Fibroblast of mammary gland (primary cell): ENCODE results near the gene AK3.
A peak's percentile ranks its signal among the peaks of the same experiment; 100 is the strongest.

Source experiments
- DNase-seq: peaks from one replicate; pipeline ENCODE4 v3.0.0-alpha.2; 2010; ENCODE audit warnings: low read depth
- H3K4me3 ChIP-seq: 2 replicates; pipeline ENCODE4 v1.5.1; 2011; ENCODE audit warnings: low read depth, mild to moderate bottlenecking, low read length, moderate library complexity; ENCODE audit not compliant: control insufficient read depth
- TF ChIP-seq, protein P1 (sequence below): conservative IDR thresholded peaks from 2 replicates; pipeline ENCODE4 v1.5.1; 2011; ENCODE audit warnings: low read depth, low read length, inconsistent platforms; ENCODE audit not compliant: control insufficient read depth, insufficient read depth

AK3 gene

GRCh38 chr9:4671737-4672136 lies 69.3 kb downstream of the AK3 start:
- H3K4me3 ChIP-seq: no peak overlapping the region
- DNase-seq: no peak
- TF ChIP-seq, protein P1, sequence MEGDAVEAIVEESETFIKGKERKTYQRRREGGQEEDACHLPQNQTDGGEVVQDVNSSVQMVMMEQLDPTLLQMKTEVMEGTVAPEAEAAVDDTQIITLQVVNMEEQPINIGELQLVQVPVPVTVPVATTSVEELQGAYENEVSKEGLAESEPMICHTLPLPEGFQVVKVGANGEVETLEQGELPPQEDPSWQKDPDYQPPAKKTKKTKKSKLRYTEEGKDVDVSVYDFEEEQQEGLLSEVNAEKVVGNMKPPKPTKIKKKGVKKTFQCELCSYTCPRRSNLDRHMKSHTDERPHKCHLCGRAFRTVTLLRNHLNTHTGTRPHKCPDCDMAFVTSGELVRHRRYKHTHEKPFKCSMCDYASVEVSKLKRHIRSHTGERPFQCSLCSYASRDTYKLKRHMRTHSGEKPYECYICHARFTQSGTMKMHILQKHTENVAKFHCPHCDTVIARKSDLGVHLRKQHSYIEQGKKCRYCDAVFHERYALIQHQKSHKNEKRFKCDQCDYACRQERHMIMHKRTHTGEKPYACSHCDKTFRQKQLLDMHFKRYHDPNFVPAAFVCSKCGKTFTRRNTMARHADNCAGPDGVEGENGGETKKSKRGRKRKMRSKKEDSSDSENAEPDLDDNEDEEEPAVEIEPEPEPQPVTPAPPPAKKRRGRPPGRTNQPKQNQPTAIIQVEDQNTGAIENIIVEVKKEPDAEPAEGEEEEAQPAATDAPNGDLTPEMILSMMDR: no peak

GRCh38 chr9:4670591-4670990 lies 70.4 kb downstream of the AK3 start:
- H3K4me3 ChIP-seq: no peak overlapping the region
- TF ChIP-seq, protein P1: no peak
- no peak for DNase-seq

- DNase-seq: no peak
- H3K4me3 ChIP-seq: no peak overlapping the region
- TF ChIP-seq, protein P1: no peak
Observed at GRCh38 chr9:4669890-4670289, 71.1 kb downstream of the AK3 start.

DNA sequence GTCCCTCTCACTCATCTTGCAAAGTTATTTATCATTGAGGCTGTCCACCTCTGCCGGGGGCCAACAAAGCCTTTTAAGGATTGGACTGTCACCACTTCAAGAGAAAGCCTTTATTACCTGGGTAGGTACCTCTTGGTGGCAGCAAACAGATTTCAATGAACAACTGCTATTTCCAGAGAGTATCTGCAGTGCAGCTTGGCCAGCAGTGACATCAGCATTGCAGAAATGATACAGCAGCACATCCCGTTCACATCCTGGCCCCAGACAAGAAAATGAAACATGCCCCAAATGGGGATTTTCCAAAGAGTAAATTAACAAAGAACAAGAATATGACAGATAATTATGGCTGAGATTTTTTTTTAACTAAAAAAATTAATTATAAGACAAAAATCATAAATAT lies 72.4 kb downstream of the AK3 start:
- TF ChIP-seq, protein P1: no peak
- no peak for DNase-seq
- no peak overlapping the region for H3K4me3 ChIP-seq

- no peak overlapping the region for H3K4me3 ChIP-seq
- TF ChIP-seq, protein P1: no peak
- no peak for DNase-seq
Observed at GRCh38 chr9:4667681-4668080, 73.3 kb downstream of the AK3 start.

DNA sequence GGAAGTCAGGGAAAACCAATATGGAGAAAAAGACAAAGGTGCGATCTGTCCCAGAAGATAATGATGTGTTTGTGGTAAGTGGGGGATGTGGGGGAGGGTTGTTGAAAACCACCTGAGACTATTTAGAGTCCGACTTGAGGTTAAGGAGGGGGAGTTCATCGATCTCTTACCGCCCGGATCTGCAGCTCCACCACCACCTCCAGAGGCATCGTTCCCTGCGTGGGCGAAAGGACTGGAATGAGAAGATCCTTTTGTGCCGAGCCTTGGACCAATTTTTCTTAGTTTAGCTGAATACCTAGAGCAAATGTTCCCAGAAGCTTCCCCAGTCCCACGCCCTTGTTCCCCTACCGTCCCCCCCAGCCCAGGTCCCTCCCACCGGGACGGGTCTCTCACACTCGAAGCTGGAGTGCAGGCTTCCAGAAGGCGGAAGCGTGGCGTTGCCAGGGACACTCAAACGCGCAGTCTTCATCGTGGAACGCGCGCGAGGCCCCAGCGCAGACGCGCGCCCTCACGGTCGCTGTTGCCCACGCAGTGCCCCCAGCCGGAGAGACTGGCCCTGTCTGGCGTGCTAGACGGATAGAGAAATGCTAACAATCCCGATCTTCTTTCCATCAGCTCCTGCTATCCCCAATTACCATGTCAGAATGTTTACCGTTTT lies 74.8 kb downstream of the AK3 start, which contains the start of gene SPATA6L:
TSS of gene SPATA6L (minus strand) at position 439 of the 658 bp plus-strand sequence. CDS start at position 209, 230 bp downstream.
- peak within 1 kb of the TSS; percentile 56 for H3K4me3 ChIP-seq
- TF ChIP-seq, protein P1: no peak
- DNase-seq: peak; percentile 46
